ENCODE results near the gene RUNX1. TPM values are rescaled to one million over a fixed set of nuclear protein-coding genes. Genes with fewer than 3 reads are reported as not detected.

Gene RUNX1
- total RNA-seq, 4 donors from 2014 or later = 3.9 to 14.5 (median 5.8) TPM

DNA sequence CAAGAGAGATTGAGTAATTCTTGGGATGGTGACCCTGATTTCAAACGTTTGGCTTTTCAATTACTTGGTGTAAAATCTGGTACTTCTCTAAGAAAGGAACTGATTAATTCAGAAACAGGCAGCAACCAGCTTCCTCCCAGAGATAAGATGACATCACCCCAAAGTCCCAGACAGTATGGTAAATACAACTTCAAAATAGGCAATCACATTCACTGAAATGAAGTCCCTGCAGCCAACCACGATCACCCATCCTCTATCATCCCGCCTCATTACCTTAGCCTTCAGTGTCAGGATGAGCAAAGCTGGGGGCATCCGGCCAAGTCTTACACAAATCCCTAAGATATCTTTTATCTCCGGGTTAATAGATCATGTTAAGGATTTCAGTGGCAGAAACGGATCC, 26.4 kb upstream of the RUNX1 start:
- H3K27me3 ChIP-seq = no peaks in the 10 kb centered on the region
- no peaks in the 10 kb centered on the region for H3K36me3 ChIP-seq
- H3K4me3 ChIP-seq = no peak overlapping the region
- WGBS, 2 donors (ENCODE audit: low coverage in 1 of 2) = 26 to 36% methylated on average over 6 of the region's 6 CpGs
- H3K4me1 ChIP-seq = peaks cover 0 to 13% (median 0%) of the 10 kb centered on the region in 3 donors
- TF ChIP-seq, protein P1, sequence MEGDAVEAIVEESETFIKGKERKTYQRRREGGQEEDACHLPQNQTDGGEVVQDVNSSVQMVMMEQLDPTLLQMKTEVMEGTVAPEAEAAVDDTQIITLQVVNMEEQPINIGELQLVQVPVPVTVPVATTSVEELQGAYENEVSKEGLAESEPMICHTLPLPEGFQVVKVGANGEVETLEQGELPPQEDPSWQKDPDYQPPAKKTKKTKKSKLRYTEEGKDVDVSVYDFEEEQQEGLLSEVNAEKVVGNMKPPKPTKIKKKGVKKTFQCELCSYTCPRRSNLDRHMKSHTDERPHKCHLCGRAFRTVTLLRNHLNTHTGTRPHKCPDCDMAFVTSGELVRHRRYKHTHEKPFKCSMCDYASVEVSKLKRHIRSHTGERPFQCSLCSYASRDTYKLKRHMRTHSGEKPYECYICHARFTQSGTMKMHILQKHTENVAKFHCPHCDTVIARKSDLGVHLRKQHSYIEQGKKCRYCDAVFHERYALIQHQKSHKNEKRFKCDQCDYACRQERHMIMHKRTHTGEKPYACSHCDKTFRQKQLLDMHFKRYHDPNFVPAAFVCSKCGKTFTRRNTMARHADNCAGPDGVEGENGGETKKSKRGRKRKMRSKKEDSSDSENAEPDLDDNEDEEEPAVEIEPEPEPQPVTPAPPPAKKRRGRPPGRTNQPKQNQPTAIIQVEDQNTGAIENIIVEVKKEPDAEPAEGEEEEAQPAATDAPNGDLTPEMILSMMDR (IDR thresholded peaks at IDR 0.05) = no peak
- TF ChIP-seq POLR2AphosphoS5 (IDR thresholded peaks at IDR 0.05) (no peak), POLR2A (IDR thresholded peaks at IDR 0.05) (no peak), EP300 (IDR thresholded peaks at IDR 0.05) (no peak)
- H3K9me3 ChIP-seq = no peaks in the 10 kb centered on the region
- no peak overlapping the region for H3K27ac ChIP-seq
- no peak for ATAC-seq

GRCh38 chr21:35072960-35073359, 23.9 kb upstream of the RUNX1 start:
- TF ChIP-seq, protein P1 (IDR thresholded peaks at IDR 0.05) = no peak
- TF ChIP-seq POLR2A (IDR thresholded peaks at IDR 0.05) = no peak
- TF ChIP-seq EP300 (IDR thresholded peaks at IDR 0.05) = no peak
- no peak for TF ChIP-seq POLR2AphosphoS5 (IDR thresholded peaks at IDR 0.05)
- Histone ChIP-seq H3K36me3 (no peaks in the 10 kb centered on the region), H3K4me3 (no peak overlapping the region), H3K27me3 (no peaks in the 10 kb centered on the region), H3K4me1 (peaks cover 0 to 13% (median 0%) of the 10 kb centered on the region in 3 donors), H3K27ac (peak overlapping the region in 2 of 4 donors; percentile 24 to 36), H3K9me3 (no peaks in the 10 kb centered on the region)
- ATAC-seq = peak; percentile 43
- 13 to 26% methylated on average over 4 to 5 of the region's 11 CpGs for WGBS, 2 donors (ENCODE audit: low coverage in 1 of 2)

- WGBS, 2 donors (ENCODE audit: low coverage in 1 of 2) = 58 to 62% methylated on average over 2 to 3 of the region's 5 CpGs
- TF ChIP-seq, protein P1 (IDR thresholded peaks at IDR 0.05) = no peak
- TF ChIP-seq POLR2AphosphoS5 (IDR thresholded peaks at IDR 0.05) (no peak), EP300 (IDR thresholded peaks at IDR 0.05) (no peak), POLR2A (IDR thresholded peaks at IDR 0.05) (no peak)
- peak overlapping the region in 2 of 4 donors; percentile 24 to 36 for H3K27ac ChIP-seq
These were observed 23.5 kb upstream of the RUNX1 start for GRCh38 chr21:35072557-35072956.

DNA sequence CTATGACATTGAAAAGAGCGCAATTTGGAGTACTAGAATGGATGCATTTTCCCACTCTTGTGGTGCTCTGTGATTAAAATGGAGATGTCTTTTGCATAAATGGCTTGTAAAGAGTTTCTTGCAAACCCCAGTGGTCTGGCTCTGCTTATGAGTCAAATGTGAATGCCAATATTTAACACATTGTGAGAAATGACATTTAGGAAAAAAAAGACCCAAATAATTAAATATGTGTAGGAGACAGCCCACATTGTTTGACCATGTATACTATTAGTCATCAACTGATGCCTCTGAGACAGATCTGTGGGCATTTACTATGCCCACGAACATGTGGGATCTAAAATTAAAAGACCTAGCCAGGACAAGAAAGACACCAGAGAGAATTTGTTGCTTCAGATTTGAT, 22.2 kb upstream of the RUNX1 start:
- 83 to 93% methylated on average over 2 of the region's 2 CpGs for WGBS, 2 donors (ENCODE audit: low coverage in 1 of 2)
- H3K9me3 ChIP-seq = no peaks in the 10 kb centered on the region
- peaks cover 0 to 13% (median 0%) of the 10 kb centered on the region in 3 donors for H3K4me1 ChIP-seq
- H3K27ac ChIP-seq = no peak overlapping the region
- no peak for ATAC-seq
- H3K36me3 ChIP-seq = no peaks in the 10 kb centered on the region
- no peak for TF ChIP-seq EP300 (IDR thresholded peaks at IDR 0.05)
- TF ChIP-seq POLR2AphosphoS5 (IDR thresholded peaks at IDR 0.05) = no peak
- TF ChIP-seq, protein P1 (IDR thresholded peaks at IDR 0.05) = no peak
- TF ChIP-seq POLR2A (IDR thresholded peaks at IDR 0.05) = no peak
- no peaks in the 10 kb centered on the region for H3K27me3 ChIP-seq
- H3K4me3 ChIP-seq = no peak overlapping the region

More at GRCh38 chr21:35072557-35072956, 23.5 kb upstream of the RUNX1 start:
- Histone ChIP-seq H3K36me3 (no peaks in the 10 kb centered on the region), H3K27me3 (no peaks in the 10 kb centered on the region), H3K9me3 (no peaks in the 10 kb centered on the region), H3K4me3 (no peak overlapping the region), H3K4me1 (peaks cover 0 to 13% (median 0%) of the 10 kb centered on the region in 3 donors)
- no peak for ATAC-seq

- no peak for TF ChIP-seq POLR2AphosphoS5 (IDR thresholded peaks at IDR 0.05)
- no peak for TF ChIP-seq POLR2A (IDR thresholded peaks at IDR 0.05)
- TF ChIP-seq, protein P1 (IDR thresholded peaks at IDR 0.05) = no peak
- TF ChIP-seq EP300 (IDR thresholded peaks at IDR 0.05) = no peak
- H3K27ac ChIP-seq = no peak overlapping the region
- no peaks in the 10 kb centered on the region for H3K27me3 ChIP-seq
- H3K4me3 ChIP-seq = no peak overlapping the region
- H3K4me1 ChIP-seq = peaks cover 0 to 13% (median 0%) of the 10 kb centered on the region in 3 donors
- no peaks in the 10 kb centered on the region for H3K36me3 ChIP-seq
- 45 to 83% methylated on average over 5 of the region's 5 CpGs for WGBS, 2 donors (ENCODE audit: low coverage in 1 of 2)
- no peaks in the 10 kb centered on the region for H3K9me3 ChIP-seq
- ATAC-seq = no peak
These were observed 21.3 kb upstream of the RUNX1 start for GRCh38 chr21:35070436-35070835.
